ENCODE results near the gene ALX3. TPM values are rescaled to one million over a fixed set of nuclear protein-coding genes. Genes with fewer than 3 reads are reported as not detected.

Gene ALX3
- total and polyA plus RNA-seq, 5 experiments from 2014 or later = not detected

- ATAC-seq (no peak), DNase-seq (no peak)
- POLR2A ChIA-PET = no interaction called here
- Mint-ChIP-seq H3K27me3 (peaks cover 3 to 23% (median 12%) of the 10 kb centered on the region in 5 donors), H3K36me3 (no peaks in the 10 kb centered on the region), H3K27ac (no peak overlapping the region), H3K4me1 (peaks cover 0 to 10% (median 0%) of the 10 kb centered on the region in 4 donors), H3K9me3 (no peaks in the 10 kb centered on the region), H3K4me3 (no peak overlapping the region)
Observed at GRCh38 chr1:110100335-110100734, 29.9 kb upstream of the ALX3 start.

DNA sequence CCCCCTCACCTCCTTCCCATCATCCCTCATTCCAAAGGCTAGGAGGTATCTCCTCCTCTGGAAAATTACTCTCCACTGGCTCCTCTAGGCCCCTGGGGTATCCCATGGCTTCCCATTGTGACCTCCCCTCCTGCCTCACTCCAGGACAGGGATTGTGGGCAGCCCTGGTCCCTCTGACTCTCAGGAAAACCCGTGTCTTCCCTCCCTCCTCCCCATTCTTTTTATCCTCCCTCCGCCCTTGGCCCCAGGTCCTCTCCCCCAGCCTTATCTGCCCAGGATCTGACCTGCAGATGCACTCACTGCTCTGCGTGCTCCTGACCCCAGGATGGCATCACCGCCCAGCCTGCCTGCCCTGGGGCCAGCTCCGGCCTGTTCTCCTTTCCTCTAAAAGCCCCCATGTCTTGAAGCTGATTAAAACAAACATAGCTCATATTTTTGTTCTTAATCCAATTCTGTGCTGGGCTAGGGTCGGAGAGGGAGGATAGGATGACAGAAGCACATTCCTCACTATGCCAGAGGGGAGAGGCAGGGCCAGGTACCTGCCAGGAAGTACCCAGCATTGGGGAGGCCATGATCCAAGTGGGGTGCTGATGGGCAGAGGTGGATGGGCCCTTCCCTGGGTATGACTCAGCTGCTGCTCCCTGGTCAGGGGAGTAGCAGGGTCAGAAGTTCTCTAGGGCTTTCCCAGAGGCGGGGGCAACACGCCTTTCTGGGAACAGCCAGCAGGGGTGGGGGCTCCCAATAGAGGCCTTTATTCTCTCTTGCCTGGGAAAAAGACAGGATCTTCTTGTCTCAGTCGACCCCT is 28.0 kb upstream of the ALX3 start:
- Mint-ChIP-seq H3K4me1 (peaks cover 0 to 10% (median 0%) of the 10 kb centered on the region in 4 donors), H3K4me3 (no peak overlapping the region), H3K9me3 (no peaks in the 10 kb centered on the region), H3K27me3 (peaks cover 3 to 25% (median 16%) of the 10 kb centered on the region in 5 donors), H3K36me3 (no peaks in the 10 kb centered on the region), H3K27ac (no peak overlapping the region)
- DNase-seq = no peak
- POLR2A ChIA-PET = no interaction called here
- ATAC-seq = no peak

DNA sequence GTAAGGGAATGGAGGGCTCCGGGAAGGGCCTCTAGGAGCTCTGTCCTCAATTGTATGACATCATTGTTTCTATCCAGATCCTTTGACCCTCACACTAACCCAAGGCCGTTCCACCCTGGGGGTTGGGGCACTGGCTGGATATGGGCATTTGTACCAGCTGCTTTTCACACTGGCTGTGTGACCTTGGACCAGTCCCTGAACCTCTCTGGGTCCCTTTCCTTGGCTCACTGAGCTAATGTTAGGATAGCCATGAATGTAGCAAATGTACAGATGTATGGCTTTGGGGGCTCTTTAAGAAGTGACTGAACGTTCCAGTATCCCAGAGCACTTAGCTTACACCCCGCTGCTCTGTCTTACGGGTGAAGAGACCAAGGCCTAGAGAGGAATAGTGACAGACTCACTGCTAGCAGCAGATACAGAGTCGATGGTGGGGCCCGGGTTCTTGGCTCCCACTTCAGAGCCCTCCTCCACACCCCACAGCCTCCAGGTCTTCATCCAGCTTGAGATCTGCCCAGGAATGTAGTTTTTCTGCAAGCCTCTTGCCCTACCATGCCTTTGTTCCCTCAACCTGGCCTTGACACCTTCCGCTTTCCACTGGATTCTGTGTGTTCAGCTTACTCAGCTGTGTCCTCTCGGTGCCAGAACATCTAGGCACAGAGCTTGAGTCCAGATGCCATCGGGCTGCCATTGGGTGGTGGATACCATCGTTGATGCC is 27.2 kb upstream of the ALX3 start:
- no peak for DNase-seq
- H3K27ac Mint-ChIP-seq = no peak overlapping the region
- H3K4me1 Mint-ChIP-seq = peaks cover 0 to 9% (median under 1%) of the 10 kb centered on the region in 4 donors
- H3K9me3 Mint-ChIP-seq = no peaks in the 10 kb centered on the region
- no peaks in the 10 kb centered on the region for H3K36me3 Mint-ChIP-seq
- no peak overlapping the region for H3K4me3 Mint-ChIP-seq
- H3K27me3 Mint-ChIP-seq = peaks cover 4 to 28% (median 16%) of the 10 kb centered on the region in 5 donors
- POLR2A ChIA-PET = interaction anchor here (0.8 kb wide), 1 partner anchor 25 kb away, joined by 3 read pairs; no protein-coding TSS in a partner anchor
- ATAC-seq = no peak

GRCh38 chr1:110094931-110095654 is 24.6 kb upstream of the ALX3 start:
- DNase-seq (no peak), ATAC-seq (no peak)
- peaks cover 0 to 1% (median 0%) of the 10 kb centered on the region in 4 donors for H3K4me1 Mint-ChIP-seq
- no peaks in the 10 kb centered on the region for H3K36me3 Mint-ChIP-seq
- peaks cover 9 to 32% (median 19%) of the 10 kb centered on the region in 5 donors for H3K27me3 Mint-ChIP-seq
- H3K9me3 Mint-ChIP-seq = no peaks in the 10 kb centered on the region
- no peak overlapping the region for H3K4me3 Mint-ChIP-seq
- no peak overlapping the region for H3K27ac Mint-ChIP-seq
- POLR2A ChIA-PET = no interaction called here

GRCh38 chr1:110092991-110093390 is 22.5 kb upstream of the ALX3 start:
- Mint-ChIP-seq H3K27me3 (peaks cover 11 to 46% (median 30%) of the 10 kb centered on the region in 5 donors), H3K4me3 (no peak overlapping the region), H3K27ac (no peak overlapping the region), H3K4me1 (peaks cover 0 to 2% (median under 1%) of the 10 kb centered on the region in 4 donors), H3K9me3 (no peaks in the 10 kb centered on the region), H3K36me3 (no peaks in the 10 kb centered on the region)
- no peak for DNase-seq
- ATAC-seq = no peak
- POLR2A ChIA-PET = interaction anchor here (0.6 kb wide), 1 partner anchor 47 kb away, joined by 3 read pairs; no protein-coding TSS in a partner anchor

GRCh38 chr1:110091791-110092190 is 21.3 kb upstream of the ALX3 start:
- DNase-seq = no peak
- H3K4me1 Mint-ChIP-seq = peaks cover 0 to 3% (median under 1%) of the 10 kb centered on the region in 4 donors
- POLR2A ChIA-PET = interaction anchor here (0.6 kb wide), 1 partner anchor 64 kb away, joined by 3 read pairs; no protein-coding TSS in a partner anchor

DNA sequence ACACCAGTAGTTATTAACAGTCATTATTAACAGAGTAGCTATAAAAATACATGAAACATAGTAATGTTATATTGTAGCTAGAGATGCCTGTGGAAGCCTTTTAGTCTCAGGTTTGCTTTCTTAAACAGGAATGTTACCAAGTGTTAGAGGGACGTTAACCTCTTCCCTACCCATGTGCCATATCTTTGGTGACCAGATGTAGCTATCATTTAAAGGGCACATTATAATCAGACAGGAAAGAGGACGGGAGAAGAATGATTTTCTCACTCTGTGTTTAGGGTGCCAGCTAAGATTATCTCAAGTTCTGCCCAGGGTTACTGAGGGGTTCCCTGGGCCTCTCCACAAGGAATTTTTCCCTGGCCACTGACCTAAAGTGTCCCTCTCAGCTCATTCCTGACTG is 20.9 kb upstream of the ALX3 start:
- ATAC-seq = no peak
- H3K4me3 Mint-ChIP-seq = no peak overlapping the region
- POLR2A ChIA-PET = no interaction called here
- H3K4me1 Mint-ChIP-seq = peaks cover 0 to 3% (median under 1%) of the 10 kb centered on the region in 4 donors
- no peak overlapping the region for H3K27ac Mint-ChIP-seq
- peaks cover 17 to 56% (median 39%) of the 10 kb centered on the region in 5 donors for H3K27me3 Mint-ChIP-seq
- H3K9me3 Mint-ChIP-seq = no peaks in the 10 kb centered on the region
- H3K36me3 Mint-ChIP-seq = no peaks in the 10 kb centered on the region
- DNase-seq = no peak

More at GRCh38 chr1:110091791-110092190, 21.3 kb upstream of the ALX3 start:
- no peak overlapping the region for H3K27ac Mint-ChIP-seq
- H3K27me3 Mint-ChIP-seq = peaks cover 15 to 56% (median 35%) of the 10 kb centered on the region in 5 donors
- no peak overlapping the region for H3K4me3 Mint-ChIP-seq
- H3K9me3 Mint-ChIP-seq = no peaks in the 10 kb centered on the region
- no peak for ATAC-seq
- H3K36me3 Mint-ChIP-seq = no peaks in the 10 kb centered on the region

DNA sequence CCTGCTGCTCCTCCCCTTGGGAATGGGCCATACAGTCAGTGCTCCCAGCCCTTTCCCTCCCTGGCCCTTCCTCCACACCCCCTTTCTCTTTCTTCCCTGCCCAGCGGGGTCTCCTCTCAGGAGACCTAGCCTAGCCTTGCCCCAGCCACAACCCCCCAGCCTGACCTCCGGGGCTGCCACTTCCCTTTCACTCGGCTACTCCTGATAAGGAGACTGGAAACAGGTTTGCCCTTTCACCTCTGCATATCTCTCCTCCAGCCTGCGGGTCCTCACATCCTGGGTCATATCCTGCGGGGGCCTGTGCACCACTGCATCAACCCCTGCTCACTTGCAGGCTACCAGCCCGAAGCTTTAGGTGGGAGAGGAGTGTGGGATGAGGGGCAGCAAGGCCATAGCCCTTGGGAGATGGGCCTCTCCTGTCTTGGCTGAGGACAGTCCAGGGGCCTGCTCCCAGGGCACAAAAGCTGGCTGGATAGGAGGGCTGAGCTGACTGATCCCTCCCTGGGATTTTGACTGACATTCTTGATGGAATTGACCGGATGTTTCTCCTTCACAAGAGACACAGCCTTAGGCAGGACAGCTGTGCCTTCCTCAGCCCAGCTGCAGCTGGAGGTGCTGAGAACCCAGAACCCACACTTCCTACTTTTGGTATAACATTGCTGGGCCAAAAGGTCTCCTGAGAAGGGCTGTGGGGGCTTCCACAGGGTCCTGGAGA is 19.2 kb upstream of the ALX3 start:
- Mint-ChIP-seq H3K27me3 (peaks cover 26 to 61% (median 45%) of the 10 kb centered on the region in 5 donors), H3K9me3 (no peaks in the 10 kb centered on the region), H3K27ac (no peak overlapping the region), H3K36me3 (no peaks in the 10 kb centered on the region), H3K4me1 (peaks cover 2 to 6% (median 3%) of the 10 kb centered on the region in 4 donors), H3K4me3 (no peak overlapping the region)
- ATAC-seq (no peak), DNase-seq (no peak)
- POLR2A ChIA-PET = no interaction called here

GRCh38 chr1:110088739-110089316 is 18.4 kb upstream of the ALX3 start:
- Mint-ChIP-seq H3K27ac (no peak overlapping the region), H3K36me3 (no peaks in the 10 kb centered on the region), H3K4me1 (peaks cover 7 to 11% (median 8%) of the 10 kb centered on the region in 4 donors), H3K9me3 (no peaks in the 10 kb centered on the region), H3K4me3 (no peak overlapping the region), H3K27me3 (peaks cover 24 to 70% (median 47%) of the 10 kb centered on the region in 5 donors)
- POLR2A ChIA-PET = interaction anchor here (1.1 kb wide), 1 partner anchor 14 kb away, joined by 3 read pairs; no protein-coding TSS in a partner anchor
- no peak for ATAC-seq
- no peak for DNase-seq

- Mint-ChIP-seq H3K27me3 (peaks cover 28 to 77% (median 54%) of the 10 kb centered on the region in 5 donors), H3K36me3 (no peaks in the 10 kb centered on the region), H3K27ac (peak overlapping the region in 1 of 10 donors; percentile 66), H3K4me1 (peaks cover 13 to 19% (median 15%) of the 10 kb centered on the region in 4 donors), H3K9me3 (no peaks in the 10 kb centered on the region), H3K4me3 (peak overlapping the region in 1 of 10 donors; percentile 46)
- ATAC-seq = peak; percentile 62 to 66
- POLR2A ChIA-PET = interaction anchor here (1.1 kb wide), 1 partner anchor 15 kb away, joined by 3 read pairs; no protein-coding TSS in a partner anchor
- DNase-seq = peak in 6 of 10 donors; percentile 6 to 42 (median 33)
Observed at GRCh38 chr1:110087812-110088738, 17.6 kb upstream of the ALX3 start.

GRCh38 chr1:110086961-110087360 is 16.5 kb upstream of the ALX3 start:
- ATAC-seq = no peak
- Mint-ChIP-seq H3K4me1 (peaks cover 12 to 20% (median 19%) of the 10 kb centered on the region in 4 donors), H3K9me3 (no peaks in the 10 kb centered on the region), H3K27me3 (peaks cover 32 to 78% (median 55%) of the 10 kb centered on the region in 5 donors), H3K36me3 (no peaks in the 10 kb centered on the region), H3K27ac (no peak overlapping the region), H3K4me3 (no peak overlapping the region)
- POLR2A ChIA-PET = no interaction called here
- no peak for DNase-seq
